HG03159 (cell line): Measurements from ENCODE around the gene TNFSF13.
"Not testable (repeated sequence)": the region's sequence is repeated elsewhere in the genome, so short reads cannot be mapped to it uniquely, and the experiment has no call there.

Experiments used
- ATAC-seq: cut with Tn5 transposase; IDR thresholded peaks from one replicate; pipeline ENCODE4 v1.9.1; 2021; ENCODE audit warnings: mild to moderate bottlenecking, moderate library complexity; ENCODE audit not compliant: unreplicated experiment

TNFSF13 gene

DNA sequence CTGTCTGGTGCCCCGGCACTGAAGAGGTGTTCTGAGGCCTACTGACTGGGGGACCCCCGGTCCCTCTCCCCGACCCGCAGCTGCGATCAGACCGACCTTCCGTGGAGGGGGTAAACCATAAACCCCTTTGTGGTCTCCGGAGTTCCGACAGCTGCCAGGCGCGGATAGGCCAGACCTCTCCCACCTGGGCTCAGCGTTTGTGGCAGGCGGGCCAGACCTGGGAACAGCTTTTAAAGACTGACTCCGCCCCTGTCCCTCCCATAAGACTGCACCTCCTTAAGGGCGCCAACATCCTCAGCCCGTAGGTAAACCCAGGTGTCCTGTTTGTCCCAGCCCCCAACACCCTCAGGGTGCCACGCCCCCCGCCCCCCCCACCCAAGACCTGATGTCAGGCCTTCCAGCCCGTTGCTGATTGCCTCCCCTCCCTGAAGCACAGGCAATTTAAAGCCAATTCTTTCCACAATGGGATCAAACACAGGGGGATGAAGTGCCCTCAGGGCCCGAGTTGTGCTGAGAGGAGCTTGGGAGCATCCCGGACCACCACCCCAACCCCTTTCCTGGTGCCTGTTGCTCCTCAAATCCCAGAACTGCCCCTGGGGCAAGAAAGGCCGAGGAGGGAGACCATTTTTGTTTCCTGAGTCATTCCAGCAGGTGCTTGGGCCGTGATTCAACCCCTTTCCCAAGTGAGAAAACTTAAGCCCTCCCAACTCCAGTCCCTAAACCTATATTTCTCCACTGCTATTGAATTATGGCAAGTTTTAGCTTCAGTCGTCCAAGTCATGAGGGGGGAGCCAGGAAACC, 31.5 kb downstream of the TNFSF13 start, which contains the start of gene SOX15:
TSS of gene SOX15 (minus strand) at position 204 of the 801 bp plus-strand sequence. CDS start 418 bp downstream, outside the sequence.
- ATAC-seq = no peak

DNA sequence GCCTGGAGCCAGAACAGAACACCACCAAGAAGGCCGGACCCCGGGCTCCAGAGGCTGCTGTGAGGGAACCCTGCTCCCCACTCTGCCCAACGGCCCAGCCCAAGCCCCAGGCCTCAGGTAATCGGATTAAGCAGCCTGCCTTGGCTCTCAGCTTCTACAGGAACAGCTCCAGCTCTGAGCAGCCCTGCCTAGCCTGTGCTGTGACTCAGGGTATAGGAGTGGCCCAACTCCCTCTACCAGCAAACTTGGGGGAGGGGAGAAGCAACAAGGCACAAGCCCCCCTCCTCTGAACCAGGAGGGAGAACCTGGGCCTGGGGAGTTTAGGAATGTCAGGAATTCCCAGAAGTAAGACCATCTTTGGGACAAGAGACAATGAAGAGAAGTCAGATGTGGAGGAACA, 32.2 kb downstream of the TNFSF13 start:
- ATAC-seq = no peak

DNA sequence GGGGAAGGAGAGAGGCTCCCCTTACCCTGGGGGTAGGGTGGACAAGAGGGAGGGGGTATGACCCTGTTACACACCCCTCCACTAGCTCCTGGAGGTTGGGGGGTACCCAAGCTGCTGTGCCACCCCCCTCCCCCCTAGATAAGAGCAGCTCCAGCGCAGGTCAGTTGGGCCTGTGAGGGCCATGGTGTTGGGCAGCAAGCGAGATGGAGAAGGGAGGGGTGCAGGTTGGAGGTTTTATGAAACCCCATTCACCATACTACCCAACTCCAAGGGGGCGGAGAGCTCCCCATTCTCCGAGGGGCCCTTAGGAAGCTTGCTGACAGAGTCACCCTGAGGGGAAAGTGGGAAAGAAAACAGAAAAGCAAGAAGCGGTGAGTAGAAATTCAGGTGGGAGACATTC, 33.0 kb downstream of the TNFSF13 start:
- ATAC-seq = no peak

DNA sequence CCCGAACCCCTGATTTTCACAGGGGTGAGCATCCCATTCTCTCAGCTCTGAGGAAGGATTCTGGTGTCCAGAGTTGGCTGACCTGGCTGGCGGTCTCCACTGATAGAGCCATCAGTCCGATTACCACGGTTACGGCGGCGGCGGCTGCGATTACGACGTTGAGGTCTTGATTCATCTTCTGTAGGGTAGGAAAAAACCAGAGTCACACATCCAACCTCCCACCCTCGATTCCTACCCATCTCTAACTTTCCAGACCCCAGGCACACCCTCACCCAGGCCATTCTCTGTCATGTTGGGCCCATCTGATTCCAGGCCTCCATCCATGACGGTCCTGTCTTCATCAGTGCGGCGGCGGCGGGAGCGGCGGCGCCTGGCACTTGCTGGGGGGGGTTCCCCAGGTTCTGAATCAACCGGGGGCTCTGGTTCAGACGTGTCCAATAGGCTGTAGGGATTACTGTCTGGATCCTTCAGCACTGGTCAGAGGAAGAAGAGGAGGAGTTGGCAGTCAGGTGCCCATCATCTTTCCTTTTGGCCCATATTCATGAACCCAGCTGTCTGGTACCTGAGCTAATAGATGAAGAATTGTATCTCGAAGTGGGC, 34.0 kb downstream of the TNFSF13 start:
- no peak for ATAC-seq

DNA sequence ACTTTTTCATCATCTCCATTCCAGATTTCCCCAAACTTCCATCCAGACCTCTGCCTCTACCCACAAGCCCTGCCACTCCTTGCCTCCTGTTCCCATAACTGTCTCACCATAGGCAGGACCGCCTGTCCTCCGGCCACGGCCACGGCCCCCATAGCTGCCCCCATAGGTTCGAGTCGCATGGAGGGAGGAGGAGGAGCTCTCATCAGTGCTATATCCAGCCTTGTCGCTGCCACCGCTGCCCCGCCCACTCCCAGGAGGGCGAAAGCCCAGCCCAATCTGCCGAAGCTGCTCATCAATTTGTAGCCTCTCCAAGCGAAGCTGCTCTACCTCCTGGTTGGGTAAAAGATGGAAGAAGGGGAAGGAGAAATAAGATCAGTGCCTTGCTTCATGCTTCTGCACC, 34.7 kb downstream of the TNFSF13 start:
- ATAC-seq = no peak

DNA sequence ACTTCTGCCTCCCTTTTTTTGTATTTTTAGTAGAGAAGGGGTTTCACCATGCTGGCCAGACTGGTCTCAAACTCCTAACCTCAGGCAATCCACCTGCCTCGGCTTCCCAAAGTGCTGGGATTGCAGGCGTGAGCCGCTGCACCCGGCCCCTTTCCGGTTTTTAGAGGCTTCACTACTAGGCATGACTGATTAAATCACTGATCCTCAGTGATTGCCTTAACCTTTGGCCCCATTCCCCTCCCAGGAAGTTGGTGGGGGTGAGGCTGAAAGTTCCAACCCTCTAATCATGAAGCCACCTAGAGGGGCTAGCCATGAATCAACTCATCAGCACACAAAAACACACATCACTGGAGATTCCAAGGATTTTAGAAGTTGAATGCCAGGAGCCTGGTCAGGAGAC, 39.0 kb downstream of the TNFSF13 start:
- ATAC-seq = not testable (repeated sequence)

DNA sequence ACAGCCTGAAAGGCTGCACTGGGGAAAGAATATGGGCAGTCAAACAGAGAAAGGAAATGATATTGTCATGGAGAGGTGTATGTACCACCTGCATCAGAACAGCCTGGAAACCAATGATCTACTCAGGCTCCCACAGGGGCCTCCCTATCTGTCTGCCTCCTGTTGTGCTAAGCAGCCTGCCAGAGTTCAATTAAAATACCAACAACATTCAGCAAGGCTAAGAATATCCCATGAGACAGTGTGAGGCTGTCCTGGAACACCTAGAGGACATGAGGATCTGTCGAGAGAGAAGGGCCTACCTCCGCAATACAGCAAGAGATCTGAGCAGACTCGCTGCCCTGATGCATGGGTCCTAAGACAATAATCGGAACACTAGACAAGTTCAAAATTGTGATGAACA, 47.7 kb downstream of the TNFSF13 start:
- ATAC-seq = no peak

DNA sequence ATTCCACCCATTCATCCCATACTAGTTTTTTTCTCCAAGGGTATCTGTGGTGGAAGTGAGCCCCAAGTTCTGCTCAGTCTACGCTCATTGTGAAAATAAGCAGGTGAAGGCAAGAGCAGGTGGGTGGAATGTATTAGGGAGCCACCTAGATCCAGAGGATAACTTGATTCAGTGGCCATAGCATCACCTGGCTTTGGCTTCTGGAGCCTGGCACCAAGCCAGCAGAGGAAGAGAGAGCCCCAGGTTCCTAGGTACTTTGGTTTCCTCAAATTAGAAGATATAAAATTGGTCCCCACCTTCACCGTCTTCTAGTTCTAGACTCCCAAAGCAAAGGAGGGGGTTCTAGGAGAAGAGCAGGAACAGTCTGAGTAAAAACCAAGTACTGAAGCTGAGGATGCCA, 52.1 kb downstream of the TNFSF13 start:
- ATAC-seq = no peak
